HG02938 (cell line): ENCODE results near the gene TAF15.

Source experiments
- ATAC-seq: cut with Tn5 transposase; IDR thresholded peaks from one replicate; pipeline ENCODE4 v1.9.1; 2021; ENCODE audit warnings: mild to moderate bottlenecking, moderate library complexity; ENCODE audit not compliant: unreplicated experiment

The TAF15 gene

DNA sequence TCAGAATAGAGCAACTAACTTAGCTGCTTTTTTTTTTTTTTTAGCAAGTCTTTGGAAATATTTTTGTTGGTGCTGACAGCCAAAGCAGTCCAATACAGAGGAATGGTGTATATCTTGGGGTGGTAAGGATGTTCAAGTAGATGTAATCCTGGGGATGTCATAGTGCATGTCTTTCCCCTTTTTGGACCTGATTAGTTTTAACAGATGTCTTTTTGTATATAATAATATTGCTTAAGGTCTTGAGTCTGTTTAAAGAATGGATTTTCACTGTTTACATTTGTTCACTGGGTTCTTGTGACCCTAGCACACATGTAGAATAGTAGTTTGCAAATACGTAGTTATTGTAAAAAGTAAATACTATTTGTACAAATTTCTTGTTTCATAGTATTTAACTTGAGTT lies 7.9 kb downstream of the TAF15 start:
- ATAC-seq: no peak

DNA sequence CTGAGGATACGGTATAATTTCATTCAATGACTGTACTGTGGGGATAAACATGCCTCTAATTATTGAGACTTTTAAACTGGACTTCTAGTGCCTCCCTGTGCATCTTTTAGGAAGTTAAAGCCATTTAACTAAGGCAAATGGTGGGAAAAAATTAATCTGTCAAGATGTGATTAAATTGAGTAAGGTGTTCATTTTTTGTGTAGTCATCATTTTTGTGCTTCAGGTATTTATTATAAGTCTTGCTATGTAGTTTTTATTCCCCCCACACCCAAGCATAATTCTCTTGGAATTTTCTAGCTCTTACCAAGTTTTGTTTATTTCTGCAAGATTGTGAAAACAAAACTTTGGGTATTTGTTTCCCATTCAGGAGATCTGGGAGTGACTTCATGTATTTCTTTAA lies 10.2 kb downstream of the TAF15 start:
- no peak for ATAC-seq

- ATAC-seq: no peak
These were observed 12.0 kb downstream of the TAF15 start for GRCh38 chr17:35821308-35821707.

DNA sequence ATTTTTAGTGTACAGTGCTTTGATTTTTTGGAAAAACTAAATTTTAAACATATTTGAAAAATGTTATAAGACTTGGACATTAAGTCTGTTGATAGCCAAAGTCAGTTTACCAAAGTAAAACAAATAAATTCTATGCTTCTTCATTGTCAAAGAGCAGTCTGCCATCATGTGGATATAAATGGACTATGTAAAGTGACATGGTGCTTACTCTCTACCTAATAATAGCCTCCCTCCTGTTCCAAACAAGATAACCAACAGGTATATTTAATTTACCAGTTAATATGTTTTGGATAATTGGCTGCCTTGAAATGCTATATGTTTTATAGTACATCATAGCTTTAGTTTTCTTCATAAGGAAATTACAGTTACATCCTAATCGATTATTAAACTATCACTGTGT lies 15.9 kb downstream of the TAF15 start:
- ATAC-seq: no peak

GRCh38 chr17:35841101-35841500 lies 31.8 kb downstream of the TAF15 start:
- no peak for ATAC-seq

DNA sequence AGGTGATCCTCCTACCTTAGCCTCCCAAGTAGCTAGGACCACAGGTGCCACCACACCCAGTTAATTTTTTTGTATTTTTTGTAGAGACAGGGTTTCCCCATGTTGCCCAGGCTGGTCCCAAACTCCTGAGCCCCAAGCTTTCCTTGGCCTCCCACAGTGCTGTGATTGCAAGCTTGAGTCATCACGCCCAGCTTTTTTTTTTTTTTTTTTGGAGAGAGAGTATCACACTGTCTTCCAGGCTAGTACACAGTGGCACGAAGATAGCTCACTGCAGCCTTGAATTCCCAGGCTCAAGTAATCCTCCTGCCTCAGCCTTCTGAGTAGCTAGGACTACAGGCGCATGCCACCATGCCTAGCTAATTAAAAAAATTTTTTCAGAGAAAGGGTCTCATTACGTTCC lies 32.2 kb downstream of the TAF15 start:
- ATAC-seq: no peak

GRCh38 chr17:35842239-35842638 lies 33.0 kb downstream of the TAF15 start:
- ATAC-seq: no peak

DNA sequence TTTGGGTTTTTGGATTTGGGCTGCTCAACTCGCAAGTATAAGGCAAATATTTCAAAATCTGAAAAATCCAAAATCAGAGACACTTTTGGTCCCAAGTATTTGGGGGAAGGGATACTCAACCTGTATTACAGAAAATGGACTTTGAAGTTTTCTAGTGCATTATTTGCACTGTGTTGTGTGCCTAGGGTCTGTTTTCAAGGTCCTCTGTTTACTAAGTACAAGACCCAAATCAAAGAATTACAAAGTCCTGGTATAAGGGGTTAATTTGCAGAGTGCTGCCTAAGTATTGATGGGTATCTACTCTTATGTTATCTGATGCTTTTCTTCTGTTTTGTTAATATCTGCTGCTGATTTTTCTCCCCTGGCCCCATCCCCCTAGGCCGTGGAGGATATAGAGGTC lies 34.4 kb downstream of the TAF15 start:
- ATAC-seq: no peak

DNA sequence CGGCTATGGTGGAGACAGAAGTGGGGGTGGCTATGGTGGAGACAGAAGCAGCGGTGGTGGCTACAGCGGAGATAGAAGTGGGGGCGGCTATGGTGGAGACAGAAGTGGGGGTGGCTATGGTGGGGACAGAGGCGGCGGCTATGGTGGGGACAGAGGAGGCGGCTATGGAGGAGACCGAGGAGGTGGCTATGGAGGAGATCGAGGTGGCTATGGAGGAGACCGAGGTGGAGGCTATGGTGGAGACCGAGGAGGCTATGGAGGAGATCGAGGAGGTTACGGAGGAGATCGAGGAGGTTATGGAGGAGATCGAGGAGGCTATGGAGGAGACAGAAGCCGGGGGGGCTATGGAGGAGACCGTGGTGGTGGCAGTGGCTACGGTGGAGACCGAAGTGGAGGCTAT lies 35.3 kb downstream of the TAF15 start:
- no peak for ATAC-seq

DNA sequence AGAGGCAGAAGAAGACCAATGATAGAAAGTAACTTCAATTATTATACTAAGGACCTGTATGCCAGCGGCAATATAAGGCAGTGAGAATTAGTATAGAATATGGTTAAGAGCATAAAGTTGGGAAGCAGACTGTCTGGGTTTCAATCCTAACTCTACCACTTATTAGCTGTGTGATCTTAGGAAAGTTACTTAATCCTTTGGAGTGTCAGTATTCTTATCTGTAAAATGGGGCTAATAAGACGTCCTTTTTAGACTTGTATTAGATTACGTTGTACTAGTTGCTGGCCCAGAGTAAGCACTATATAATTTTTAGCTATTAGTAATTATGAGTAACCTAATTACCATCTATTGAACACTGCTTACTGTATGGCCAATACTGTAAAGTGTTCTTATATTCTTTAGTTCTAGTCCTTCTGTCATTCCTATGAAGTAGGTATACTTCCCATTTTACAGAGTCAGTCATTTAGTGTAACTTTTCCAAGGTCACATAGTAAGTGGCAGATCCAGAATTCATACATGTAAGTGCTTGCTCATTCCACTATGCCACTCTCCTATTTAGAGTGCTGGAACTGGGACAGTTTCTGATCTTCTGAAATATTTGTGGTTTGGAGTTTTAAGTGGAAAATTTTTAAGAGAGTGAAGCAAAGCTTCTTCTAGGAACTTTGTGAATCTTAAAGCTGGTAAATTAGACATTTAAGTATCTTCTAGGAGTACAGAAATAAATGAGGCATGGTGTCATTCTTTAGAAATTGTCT lies 36.9 kb downstream of the TAF15 start:
- no peak for ATAC-seq

GRCh38 chr17:35847006-35847405 lies 37.7 kb downstream of the TAF15 start:
- no peak for ATAC-seq

GRCh38 chr17:35847633-35848373 lies 38.5 kb downstream of the TAF15 start:
- no peak for ATAC-seq

GRCh38 chr17:35849469-35850348 lies 40.4 kb downstream of the TAF15 start:
- ATAC-seq: no peak

GRCh38 chr17:35855965-35856364 lies 46.7 kb downstream of the TAF15 start:
- ATAC-seq: no peak

- no peak for ATAC-seq
These were observed 47.3 kb downstream of the TAF15 start for GRCh38 chr17:35856603-35857002.

GRCh38 chr17:35864853-35865252 lies 55.6 kb downstream of the TAF15 start:
- no peak for ATAC-seq

DNA sequence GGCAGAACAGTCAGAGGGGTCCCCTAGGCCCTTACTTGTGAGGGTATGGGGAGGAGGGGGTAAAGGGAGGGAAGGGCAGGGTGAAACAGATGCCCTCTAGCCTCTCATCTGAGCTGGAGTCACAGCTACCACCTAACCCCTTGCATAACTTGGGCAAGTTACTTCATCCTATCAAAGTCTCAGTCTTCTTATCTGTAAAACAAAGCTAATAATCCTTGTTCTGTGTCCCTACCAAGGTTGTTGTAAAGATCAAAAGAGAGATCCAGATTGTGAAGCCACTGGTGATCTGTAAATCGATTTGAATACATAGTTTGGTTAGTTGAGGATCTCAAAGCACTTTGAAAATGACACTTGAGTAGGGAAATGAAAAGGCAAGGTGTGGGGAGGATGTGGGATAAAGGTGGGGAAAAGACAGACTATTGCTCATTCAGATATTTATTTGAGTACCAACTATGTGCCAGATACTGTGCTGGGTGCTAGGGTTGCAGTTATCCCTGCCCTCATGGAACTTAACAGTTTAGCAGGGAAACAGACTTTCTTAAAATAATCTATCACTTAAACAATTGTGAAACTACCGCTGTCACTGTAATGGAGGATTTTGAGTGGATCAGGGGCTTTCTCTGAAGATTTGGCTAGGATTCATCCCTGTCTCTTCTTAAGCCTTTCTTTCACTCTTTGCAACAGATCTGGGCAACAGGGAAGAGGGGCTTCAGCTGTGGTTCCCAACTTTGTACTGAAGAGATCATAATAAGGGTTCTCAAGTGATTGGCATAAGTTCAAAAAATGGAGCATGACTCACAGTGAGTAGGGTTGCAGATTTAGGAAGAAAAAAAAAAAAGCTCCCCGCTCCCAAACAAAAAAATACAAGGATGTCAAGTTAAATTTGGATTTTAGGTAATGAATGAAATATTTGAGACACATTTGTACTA lies 56.4 kb downstream of the TAF15 start:
- no peak for ATAC-seq

GRCh38 chr17:35866341-35866950 lies 57.2 kb downstream of the TAF15 start:
- ATAC-seq: no peak

GRCh38 chr17:35867574-35867973 lies 58.3 kb downstream of the TAF15 start:
- no peak for ATAC-seq

- ATAC-seq: no peak
These were observed 59.5 kb downstream of the TAF15 start, which contains the start of gene HEATR9 for GRCh38 chr17:35868737-35869136. Gene HEATR9 (minus strand): TSS chr17:35868891. CDS start chr17:35868742, 149 bp downstream.
